Erythroblast (primary cell): ENCODE data around the gene KANSL1.

ENCODE experiments used
- GATA1 ChIP-seq: IDR thresholded peaks from 2 replicates; pipeline ENCODE4 v1.6.1; 2011; ENCODE audit warnings: low read depth, mild to moderate bottlenecking, control low read depth, low read length, moderate library complexity
- POLR2A ChIP-seq: IDR thresholded peaks from 2 replicates; pipeline ENCODE4 v1.6.1; 2011; ENCODE audit warnings: mild to moderate bottlenecking, low read length

DNA sequence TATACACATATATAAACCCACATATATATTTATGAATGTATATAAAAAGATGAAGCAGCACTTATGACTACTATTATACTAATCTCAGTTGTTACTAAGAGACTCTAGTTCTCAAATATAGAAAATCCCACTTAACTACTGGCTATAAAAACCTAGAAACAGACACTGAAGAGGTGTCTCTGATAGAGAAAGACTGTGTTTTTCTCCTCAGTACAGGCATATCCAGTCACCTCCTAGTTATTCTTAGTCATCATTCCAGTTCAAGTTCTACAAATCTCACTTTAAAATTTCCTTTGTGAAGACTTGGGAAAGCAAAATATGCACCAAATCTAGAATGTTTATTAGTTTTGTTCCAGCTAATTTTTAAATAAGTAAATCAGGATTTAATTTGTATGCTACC, 100.2 kb downstream of the KANSL1 start:
- TF ChIP-seq POLR2A (no peak), GATA1 (no peak)
